ENCODE results near the gene PHACTR4. TPM values are rescaled to one million over a fixed set of nuclear protein-coding genes. Genes with fewer than 3 reads are reported as not detected.

The PHACTR4 gene
- total and polyA plus RNA-seq, 2 of the 13 experiments (the other 11 are each of a cell fraction or from before 2014, with no cell fraction given): 13.9 to 17.1 TPM

DNA sequence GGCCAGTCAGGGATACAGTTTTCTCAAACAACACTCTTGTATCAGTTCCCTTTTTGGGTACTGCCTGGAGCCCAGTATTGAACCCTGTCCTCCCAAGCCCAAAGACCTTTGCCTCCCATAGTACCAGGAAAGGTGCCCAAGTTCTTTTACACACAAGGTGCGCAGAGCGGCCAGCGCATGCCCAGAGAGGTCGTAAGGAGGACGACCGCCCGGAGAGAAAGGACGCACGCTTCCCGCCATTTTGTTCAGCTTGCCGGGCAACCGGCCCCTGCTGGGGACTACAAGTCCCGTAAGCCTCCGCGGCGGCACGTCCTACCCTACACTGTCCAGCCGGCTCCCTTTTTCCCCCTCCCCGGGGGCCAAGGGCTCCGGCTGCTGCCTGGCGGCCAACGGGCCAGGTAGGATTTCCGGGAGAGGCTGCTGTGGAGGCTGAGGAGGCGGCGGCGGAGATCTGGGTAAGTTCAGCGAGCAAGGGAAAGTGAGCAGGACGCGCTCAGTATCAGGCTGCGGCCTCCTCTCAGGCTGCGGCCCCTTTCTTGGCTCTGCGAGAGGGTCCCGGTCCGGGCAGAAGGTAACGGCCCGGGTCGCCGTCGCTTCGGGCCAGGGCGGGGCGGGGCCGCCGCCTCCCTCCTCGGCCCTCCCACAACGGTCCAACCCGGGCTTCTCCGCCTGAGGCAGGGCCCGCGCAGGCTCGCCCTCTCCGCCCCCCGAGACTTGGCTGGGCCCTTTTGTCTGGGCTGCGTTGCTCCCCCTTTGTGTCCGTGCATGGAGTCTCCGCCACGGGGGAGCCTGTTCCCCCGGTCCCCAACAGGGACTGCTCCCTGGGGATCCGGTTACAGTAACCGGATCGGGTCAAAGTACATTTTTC, at the start of gene PHACTR4 (continued):
- TF ChIP-seq, protein P1, sequence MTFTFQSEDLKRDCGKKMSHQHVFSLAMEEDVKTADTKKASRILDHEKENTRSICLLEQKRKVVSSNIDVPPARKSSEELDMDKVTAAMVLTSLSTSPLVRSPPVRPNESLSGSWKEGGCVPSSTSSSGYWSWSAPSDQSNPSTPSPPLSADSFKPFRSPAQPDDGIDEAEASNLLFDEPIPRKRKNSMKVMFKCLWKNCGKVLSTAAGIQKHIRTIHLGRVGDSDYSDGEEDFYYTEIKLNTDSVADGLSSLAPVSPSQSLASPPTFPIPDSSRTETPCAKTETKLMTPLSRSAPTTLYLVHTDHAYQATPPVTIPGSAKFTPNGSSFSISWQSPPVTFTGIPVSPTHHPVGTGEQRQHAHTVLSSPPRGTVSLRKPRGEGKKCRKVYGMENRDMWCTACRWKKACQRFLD (CRISPR knock-in tag; IDR thresholded peaks at IDR 0.05; ENCODE audit: borderline replicate concordance): peak; percentile 33; the same call in 1 of the 2 replicates
- TF ChIP-seq, protein P2, sequence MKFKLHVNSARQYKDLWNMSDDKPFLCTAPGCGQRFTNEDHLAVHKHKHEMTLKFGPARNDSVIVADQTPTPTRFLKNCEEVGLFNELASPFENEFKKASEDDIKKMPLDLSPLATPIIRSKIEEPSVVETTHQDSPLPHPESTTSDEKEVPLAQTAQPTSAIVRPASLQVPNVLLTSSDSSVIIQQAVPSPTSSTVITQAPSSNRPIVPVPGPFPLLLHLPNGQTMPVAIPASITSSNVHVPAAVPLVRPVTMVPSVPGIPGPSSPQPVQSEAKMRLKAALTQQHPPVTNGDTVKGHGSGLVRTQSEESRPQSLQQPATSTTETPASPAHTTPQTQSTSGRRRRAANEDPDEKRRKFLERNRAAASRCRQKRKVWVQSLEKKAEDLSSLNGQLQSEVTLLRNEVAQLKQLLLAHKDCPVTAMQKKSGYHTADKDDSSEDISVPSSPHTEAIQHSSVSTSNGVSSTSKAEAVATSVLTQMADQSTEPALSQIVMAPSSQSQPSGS (CRISPR knock-in tag; IDR thresholded peaks at IDR 0.05): peak; percentile 35; the same call in 1 of the 2 replicates
- TF ChIP-seq GATA4 (IDR thresholded peaks at IDR 0.05; ENCODE audit: borderline replicate concordance, low read depth): peak; percentile 59
- TF ChIP-seq SNAPC2 (CRISPR knock-in tag; IDR thresholded peaks at IDR 0.05): no peak
- peak; percentile 19 for TF ChIP-seq YEATS2 (CRISPR knock-in tag; IDR thresholded peaks at IDR 0.05; ENCODE audit: borderline replicate concordance)
- TF ChIP-seq PAWR (CRISPR knock-in tag; IDR thresholded peaks at IDR 0.05; ENCODE audit: borderline replicate concordance): no peak
- no peak for TF ChIP-seq GPN1 (CRISPR knock-in tag; IDR thresholded peaks at IDR 0.05; ENCODE audit: borderline replicate concordance)
- TF ChIP-seq, protein P3, sequence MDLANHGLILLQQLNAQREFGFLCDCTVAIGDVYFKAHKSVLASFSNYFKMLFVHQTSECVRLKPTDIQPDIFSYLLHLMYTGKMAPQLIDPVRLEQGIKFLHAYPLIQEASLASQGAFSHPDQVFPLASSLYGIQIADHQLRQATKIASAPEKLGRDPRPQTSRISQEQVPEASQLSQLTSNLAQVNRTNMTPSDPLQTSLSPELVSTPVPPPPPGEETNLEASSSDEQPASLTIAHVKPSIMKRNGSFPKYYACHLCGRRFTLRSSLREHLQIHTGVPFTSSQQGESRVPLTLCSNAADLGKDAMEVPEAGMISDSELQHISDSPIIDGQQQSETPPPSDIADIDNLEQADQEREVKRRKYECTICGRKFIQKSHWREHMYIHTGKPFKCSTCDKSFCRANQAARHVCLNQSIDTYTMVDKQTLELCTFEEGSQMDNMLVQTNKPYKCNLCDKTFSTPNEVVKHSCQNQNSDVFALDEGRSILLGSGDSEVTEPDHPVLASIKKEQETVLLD (CRISPR knock-in tag; IDR thresholded peaks at IDR 0.05; ENCODE audit: low read depth): peak; percentile 51; the same call in 1 of the 2 replicates
- TF ChIP-seq ZNF317 (CRISPR knock-in tag; IDR thresholded peaks at IDR 0.05): 0 out of 2 replicates have a peak, but pooled peaks have one; percentile 11
- no peak for TF ChIP-seq IKZF1 (IDR thresholded peaks at IDR 0.05)
- TF ChIP-seq TAF1 (CRISPR knock-in tag; IDR thresholded peaks at IDR 0.05): peak; percentile 87
- peak; percentile 61 for TF ChIP-seq SPEN (CRISPR knock-in tag; IDR thresholded peaks at IDR 0.05; ENCODE audit: low read depth)
- peak; percentile 99 for TF ChIP-seq SIX4 (CRISPR knock-in tag; IDR thresholded peaks at IDR 0.05)
- no peak; the same call in 1 of the 2 replicates for TF ChIP-seq ARID2 (CRISPR knock-in tag; IDR thresholded peaks at IDR 0.05; ENCODE audit: borderline replicate concordance)
- peak; percentile 88 for TF ChIP-seq ZNF564 (CRISPR knock-in tag; IDR thresholded peaks at IDR 0.05)
- peak; percentile 91 for TF ChIP-seq ZNF709 (CRISPR knock-in tag; IDR thresholded peaks at IDR 0.05)
- no peak for TF ChIP-seq ZBTB3 (CRISPR knock-in tag; IDR thresholded peaks at IDR 0.05; ENCODE audit: borderline replicate concordance, low read depth)
- TF ChIP-seq, protein P4, sequence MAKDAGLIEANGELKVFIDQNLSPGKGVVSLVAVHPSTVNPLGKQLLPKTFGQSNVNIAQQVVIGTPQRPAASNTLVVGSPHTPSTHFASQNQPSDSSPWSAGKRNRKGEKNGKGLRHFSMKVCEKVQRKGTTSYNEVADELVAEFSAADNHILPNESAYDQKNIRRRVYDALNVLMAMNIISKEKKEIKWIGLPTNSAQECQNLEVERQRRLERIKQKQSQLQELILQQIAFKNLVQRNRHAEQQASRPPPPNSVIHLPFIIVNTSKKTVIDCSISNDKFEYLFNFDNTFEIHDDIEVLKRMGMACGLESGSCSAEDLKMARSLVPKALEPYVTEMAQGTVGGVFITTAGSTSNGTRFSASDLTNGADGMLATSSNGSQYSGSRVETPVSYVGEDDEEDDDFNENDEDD (CRISPR knock-in tag; IDR thresholded peaks at IDR 0.05; ENCODE audit: borderline replicate concordance): peak; percentile 75; the same call in 1 of the 2 replicates
- 0 out of 2 replicates have a peak, but pooled peaks have one; percentile 22 for TF ChIP-seq ZNF652 (CRISPR knock-in tag; IDR thresholded peaks at IDR 0.05; ENCODE audit: borderline replicate concordance, low read depth)
- TF ChIP-seq ZNF205 (CRISPR knock-in tag; IDR thresholded peaks at IDR 0.05): peak; percentile 55; the same call in 1 of the 2 replicates
- TF ChIP-seq TSC22D2 (CRISPR knock-in tag; IDR thresholded peaks at IDR 0.05; ENCODE audit: borderline replicate concordance): 0 out of 2 replicates have a peak, but pooled peaks have one; percentile 40
- 0 out of 2 replicates have a peak, but pooled peaks have one; percentile 23 for TF ChIP-seq ZNF83 (CRISPR knock-in tag; IDR thresholded peaks at IDR 0.05; ENCODE audit: borderline replicate concordance)
- TF ChIP-seq REXO4 (CRISPR knock-in tag; IDR thresholded peaks at IDR 0.05; ENCODE audit: borderline replicate concordance): 0 out of 2 replicates have a peak, but pooled peaks have one; percentile 28
- TF ChIP-seq ZNF782 (CRISPR knock-in tag; IDR thresholded peaks at IDR 0.05; ENCODE audit: borderline replicate concordance): no peak
